HUDEP-2 (cell line): ENCODE results near the gene SYK.
"Not testable (repeated sequence)": the region's sequence is repeated elsewhere in the genome, so short reads cannot be mapped to it uniquely, and the experiment has no call there.

Experiments
- DNase-seq, 76 experiments: peaks; one replicate each; lab custom pipeline; 2025; ENCODE audit not compliant: unreplicated experiment in 76 of 76; lab: John Stamatoyannopoulos, UW

SYK gene

GRCh38 chr9:90795084-90795483 lies 6.5 kb upstream of the SYK start:
- no peak for DNase-seq

GRCh38 chr9:90795871-90796317 lies 5.7 kb upstream of the SYK start:
- no peak for DNase-seq

- no peak for DNase-seq
Measured at GRCh38 chr9:90799271-90799852, 2.3 kb upstream of the SYK start.

- peak in 5 of 76 experiments; percentile 1 to 32 (median 17) for DNase-seq
Measured at GRCh38 chr9:90801973-90802322, 329 bp downstream of the SYK start.

- no peak for DNase-seq
Measured at GRCh38 chr9:90802386-90802985, 867 bp downstream of the SYK start.

GRCh38 chr9:90803860-90804593 lies 2.4 kb downstream of the SYK start:
- no peak for DNase-seq

GRCh38 chr9:90805006-90805996 lies 3.7 kb downstream of the SYK start:
- no peak for DNase-seq

- DNase-seq: no peak
Measured at GRCh38 chr9:90807006-90807405, 5.4 kb downstream of the SYK start.

GRCh38 chr9:90808398-90808797 lies 6.8 kb downstream of the SYK start:
- no peak for DNase-seq

GRCh38 chr9:90808890-90809685 lies 7.5 kb downstream of the SYK start:
- no peak for DNase-seq

GRCh38 chr9:90810691-90811090 lies 9.1 kb downstream of the SYK start:
- no peak for DNase-seq

- DNase-seq: no peak
Measured at GRCh38 chr9:90813046-90813445, 11.4 kb downstream of the SYK start.

- DNase-seq: no peak
Measured at GRCh38 chr9:90813523-90813922, 11.9 kb downstream of the SYK start.

GRCh38 chr9:90814355-90814754 lies 12.7 kb downstream of the SYK start:
- no peak for DNase-seq

- peak in 16 of 76 experiments; percentile 1 to 28 (median 16) for DNase-seq
Measured at GRCh38 chr9:90815183-90815943, 13.7 kb downstream of the SYK start.

- DNase-seq: no peak
Measured at GRCh38 chr9:90815944-90816357, 14.3 kb downstream of the SYK start.

GRCh38 chr9:90816690-90817089 lies 15.1 kb downstream of the SYK start:
- DNase-seq: no peak

- no peak for DNase-seq
Measured at GRCh38 chr9:90818279-90818678, 16.7 kb downstream of the SYK start.

GRCh38 chr9:90820406-90820805 lies 18.8 kb downstream of the SYK start:
- not testable (repeated sequence) for DNase-seq
